Measurements from ENCODE around the gene PAQR8.

PAQR8 gene

DNA sequence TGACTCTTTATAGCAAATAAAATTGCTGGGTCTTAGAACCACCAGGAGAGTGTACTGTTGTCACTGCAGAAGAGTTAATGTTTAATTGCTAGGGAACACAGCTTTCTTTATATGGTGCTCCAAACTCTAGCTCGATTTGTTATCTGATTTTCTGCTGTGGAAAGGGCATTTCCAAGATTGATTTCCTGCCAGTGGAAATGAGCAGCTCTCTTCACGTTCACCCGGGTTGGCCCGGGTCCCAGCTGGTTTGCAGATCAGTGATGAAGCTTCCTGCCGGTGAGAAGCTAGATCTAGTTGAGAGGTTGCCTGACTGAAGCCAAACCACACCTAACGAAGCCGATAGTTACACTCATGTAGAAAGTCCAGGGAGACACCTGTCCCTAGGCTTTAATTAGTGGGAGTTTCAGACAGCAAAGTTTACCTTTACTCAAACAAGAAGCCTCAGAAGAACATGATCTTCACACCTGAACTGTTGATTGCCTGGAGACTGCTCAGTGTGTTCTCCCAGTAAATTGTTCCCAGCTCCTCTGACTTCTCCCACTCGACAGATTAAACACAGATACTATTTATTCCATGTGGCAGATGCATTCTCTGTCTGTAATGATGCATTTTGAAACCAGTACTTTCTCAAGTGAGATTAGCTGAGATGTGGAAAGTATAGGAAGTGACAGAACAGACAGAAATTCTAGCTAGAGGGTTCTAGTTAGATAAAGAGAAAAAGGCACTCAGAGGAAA lies 27.8 kb downstream of the PAQR8 start:
- in situ Hi-C loops (cut with HindIII; ENCODE audit: low pct_unique_long_range_greater_than_20kb, low sequenced_read_pairs): no loop called here
- TF ChIP-seq JUND (IDR thresholded peaks at IDR 0.05; ENCODE audit: low read depth): no peak
- no peak for DNase-seq (ENCODE audit: low read depth in 1 of 2, low spot score in 1 of 2)

- TF ChIP-seq JUND (IDR thresholded peaks at IDR 0.05; ENCODE audit: low read depth): no peak
- in situ Hi-C loops (cut with HindIII; ENCODE audit: low pct_unique_long_range_greater_than_20kb, low sequenced_read_pairs): no loop called here
- no peak for DNase-seq (ENCODE audit: low read depth in 1 of 2, low spot score in 1 of 2)
These were observed 28.4 kb downstream of the PAQR8 start for GRCh38 chr6:52390361-52390727.

- no peak for DNase-seq (ENCODE audit: low read depth in 1 of 2, low spot score in 1 of 2)
- in situ Hi-C loops (cut with HindIII; ENCODE audit: low pct_unique_long_range_greater_than_20kb, low sequenced_read_pairs): no loop called here
- no peak for TF ChIP-seq JUND (IDR thresholded peaks at IDR 0.05; ENCODE audit: low read depth)
These were observed 29.6 kb downstream of the PAQR8 start for GRCh38 chr6:52391599-52391998.

GRCh38 chr6:52392944-52393343 lies 31.0 kb downstream of the PAQR8 start:
- TF ChIP-seq JUND (IDR thresholded peaks at IDR 0.05; ENCODE audit: low read depth): no peak
- no peak for DNase-seq (ENCODE audit: low read depth in 1 of 2, low spot score in 1 of 2)
- in situ Hi-C loops (cut with HindIII; ENCODE audit: low pct_unique_long_range_greater_than_20kb, low sequenced_read_pairs): no loop called here

- in situ Hi-C loops (cut with HindIII; ENCODE audit: low pct_unique_long_range_greater_than_20kb, low sequenced_read_pairs): no loop called here
- TF ChIP-seq JUND (IDR thresholded peaks at IDR 0.05; ENCODE audit: low read depth): no peak
These were observed 31.8 kb downstream of the PAQR8 start for GRCh38 chr6:52393780-52394179.

GRCh38 chr6:52394251-52394666 lies 32.3 kb downstream of the PAQR8 start:
- TF ChIP-seq JUND (IDR thresholded peaks at IDR 0.05; ENCODE audit: low read depth): no peak
- DNase-seq (ENCODE audit: low read depth in 1 of 2, low spot score in 1 of 2): no peak
- in situ Hi-C loops (cut with HindIII; ENCODE audit: low pct_unique_long_range_greater_than_20kb, low sequenced_read_pairs): no loop called here

More at GRCh38 chr6:52393780-52394179, 31.8 kb downstream of the PAQR8 start:
- no peak for DNase-seq (ENCODE audit: low read depth in 1 of 2, low spot score in 1 of 2)

DNA sequence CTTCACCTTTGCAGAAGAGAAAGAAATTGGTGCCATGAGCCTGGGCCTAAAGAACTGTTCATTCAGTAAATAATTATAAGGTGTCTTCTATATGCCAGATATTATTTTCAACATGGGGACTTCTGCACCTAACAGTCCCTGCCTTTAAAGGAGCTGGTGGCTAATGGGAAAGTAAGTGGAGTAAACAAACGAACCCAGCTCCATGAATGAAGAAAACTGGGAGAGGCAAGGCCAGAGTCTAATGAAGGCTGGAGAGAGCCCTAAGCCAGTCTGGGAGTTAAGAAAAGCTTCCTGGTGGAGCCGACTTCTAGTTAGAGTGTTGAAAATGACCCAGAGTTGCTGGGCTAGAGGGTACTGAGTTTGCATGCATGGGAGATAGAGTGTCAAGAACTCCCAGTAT lies 34.0 kb downstream of the PAQR8 start:
- no peak for DNase-seq (ENCODE audit: low read depth in 1 of 2, low spot score in 1 of 2)
- in situ Hi-C loops (cut with HindIII; ENCODE audit: low pct_unique_long_range_greater_than_20kb, low sequenced_read_pairs): no loop called here
- TF ChIP-seq JUND (IDR thresholded peaks at IDR 0.05; ENCODE audit: low read depth): no peak

- in situ Hi-C loops (cut with HindIII; ENCODE audit: low pct_unique_long_range_greater_than_20kb, low sequenced_read_pairs): loop anchor here (25.0 kb wide), 1 partner anchor 263 kb away; the partner anchor contains the start of gene TMEM14A
- TF ChIP-seq JUND (IDR thresholded peaks at IDR 0.05; ENCODE audit: low read depth): no peak
- peak; percentile 32 to 75 for DNase-seq (ENCODE audit: low read depth in 1 of 2, low spot score in 1 of 2)
These were observed 37.8 kb downstream of the PAQR8 start for GRCh38 chr6:52399511-52400312.

DNA sequence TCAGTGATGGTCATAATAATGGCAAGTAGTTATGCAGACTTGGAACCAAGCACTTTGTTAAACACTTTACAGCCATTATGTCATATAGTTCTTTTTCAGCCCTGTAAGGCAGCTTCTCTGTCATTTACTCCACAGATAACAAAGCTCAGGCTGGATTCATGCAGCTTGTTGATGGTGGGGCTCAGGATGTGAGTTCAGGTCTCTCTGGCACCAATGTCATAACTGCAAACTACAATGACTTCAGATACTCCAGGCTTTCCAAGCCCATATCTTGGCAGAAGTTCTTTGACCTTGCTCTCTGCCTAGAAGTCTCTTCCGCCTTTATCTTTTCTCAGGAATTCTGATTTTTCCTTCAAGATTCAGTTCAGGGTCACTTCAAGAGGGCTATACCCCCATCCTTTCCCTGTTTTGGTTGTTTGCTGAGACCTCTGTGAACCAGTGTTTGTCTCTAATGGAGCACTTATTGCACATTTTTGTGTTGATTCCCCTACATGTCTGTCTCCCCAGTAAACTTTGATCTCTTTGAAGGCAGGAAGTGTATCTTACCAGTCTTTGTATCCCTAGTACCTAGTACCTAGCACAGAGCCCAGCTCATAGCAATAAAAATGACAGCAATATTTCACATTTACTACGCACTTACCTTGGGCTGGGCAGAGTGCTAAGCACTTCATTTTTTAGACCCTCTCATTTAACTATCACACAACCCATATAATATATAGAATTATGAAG lies 38.5 kb downstream of the PAQR8 start:
- in situ Hi-C loops (cut with HindIII; ENCODE audit: low pct_unique_long_range_greater_than_20kb, low sequenced_read_pairs): loop anchor here (25.0 kb wide), 1 partner anchor 262 kb away; the partner anchor contains the start of gene TMEM14A
- no peak for DNase-seq (ENCODE audit: low read depth in 1 of 2, low spot score in 1 of 2)
- TF ChIP-seq JUND (IDR thresholded peaks at IDR 0.05; ENCODE audit: low read depth): no peak

DNA sequence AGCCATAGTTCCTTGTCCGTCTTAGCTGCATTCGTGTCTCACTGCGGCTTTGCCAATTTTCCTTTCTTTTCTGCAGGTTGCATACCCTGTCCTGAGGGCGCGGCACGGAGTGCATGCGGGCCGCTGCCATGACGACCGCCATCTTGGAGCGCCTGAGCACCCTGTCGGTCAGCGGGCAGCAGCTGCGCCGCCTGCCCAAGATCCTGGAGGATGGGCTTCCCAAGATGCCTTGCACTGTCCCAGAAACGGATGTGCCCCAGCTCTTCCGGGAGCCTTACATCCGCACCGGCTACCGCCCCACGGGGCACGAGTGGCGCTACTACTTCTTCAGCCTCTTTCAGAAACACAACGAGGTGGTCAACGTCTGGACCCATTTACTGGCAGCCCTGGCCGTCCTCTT lies 41.1 kb downstream of the PAQR8 start:
- no peak for TF ChIP-seq JUND (IDR thresholded peaks at IDR 0.05; ENCODE audit: low read depth)
- DNase-seq (ENCODE audit: low read depth in 1 of 2, low spot score in 1 of 2): no peak
- in situ Hi-C loops (cut with HindIII; ENCODE audit: low pct_unique_long_range_greater_than_20kb, low sequenced_read_pairs): loop anchor here (25.0 kb wide), 1 partner anchor 259 kb away; the partner anchor contains the start of gene TMEM14A

DNA sequence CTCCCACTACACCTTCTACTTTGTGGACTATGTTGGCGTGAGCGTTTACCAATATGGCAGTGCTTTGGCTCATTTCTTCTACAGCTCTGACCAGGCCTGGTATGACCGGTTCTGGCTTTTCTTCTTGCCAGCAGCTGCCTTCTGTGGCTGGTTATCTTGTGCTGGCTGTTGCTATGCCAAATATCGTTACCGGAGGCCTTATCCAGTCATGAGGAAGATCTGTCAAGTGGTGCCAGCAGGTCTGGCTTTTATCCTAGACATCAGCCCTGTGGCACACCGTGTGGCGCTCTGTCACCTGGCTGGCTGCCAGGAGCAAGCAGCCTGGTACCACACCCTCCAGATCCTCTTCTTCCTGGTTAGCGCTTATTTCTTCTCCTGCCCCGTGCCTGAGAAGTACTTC lies 41.7 kb downstream of the PAQR8 start:
- DNase-seq (ENCODE audit: low read depth in 1 of 2, low spot score in 1 of 2): peak in 1 of 2 experiments; percentile 67
- TF ChIP-seq JUND (IDR thresholded peaks at IDR 0.05; ENCODE audit: low read depth): no peak
- in situ Hi-C loops (cut with HindIII; ENCODE audit: low pct_unique_long_range_greater_than_20kb, low sequenced_read_pairs): loop anchor here (25.0 kb wide), 1 partner anchor 259 kb away; the partner anchor contains the start of gene TMEM14A

DNA sequence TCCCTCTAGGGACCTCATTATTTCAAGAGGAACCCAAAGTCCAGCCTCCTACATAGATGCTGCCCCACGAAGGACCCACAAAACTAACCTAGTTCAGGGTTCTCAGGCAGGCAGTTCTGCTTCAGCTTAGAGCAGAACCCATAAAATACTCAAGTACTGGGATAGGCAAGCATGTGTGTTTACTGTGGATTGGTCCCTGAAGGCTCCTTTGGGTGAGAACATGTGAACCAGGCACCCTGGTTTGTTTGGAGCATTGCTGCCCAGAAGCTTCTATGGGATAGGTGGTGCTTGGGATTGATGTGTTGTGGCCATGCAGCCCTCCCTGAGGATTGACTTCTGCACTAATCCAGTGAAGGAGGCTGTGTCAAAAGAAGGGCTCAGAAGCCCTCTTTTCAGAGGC lies 43.3 kb downstream of the PAQR8 start:
- DNase-seq (ENCODE audit: low read depth in 1 of 2, low spot score in 1 of 2): no peak
- in situ Hi-C loops (cut with HindIII; ENCODE audit: low pct_unique_long_range_greater_than_20kb, low sequenced_read_pairs): loop anchor here (25.0 kb wide), 1 partner anchor 257 kb away; the partner anchor contains the start of gene TMEM14A
- TF ChIP-seq JUND (IDR thresholded peaks at IDR 0.05; ENCODE audit: low read depth): no peak

Data from T47D (cell line).